ENCODE measurements around the gene MMP28.
A peak's percentile ranks its signal among the peaks of the same experiment; 100 is the strongest.

Gene MMP28

GRCh38 chr17:35795007-35795870 is at the start of gene MMP28:
Gene MMP28 (minus strand): TSS chr17:35795641. CDS start chr17:35795377, 264 bp downstream.
- Histone ChIP-seq H3K9me3 (replicated peaks; ENCODE audit: insufficient read depth, low read length) (no peaks in the 10 kb centered on the region), H2AFZ (ENCODE audit: low read length) (0 out of 2 replicates have a peak within 1 kb of the TSS, but pooled peaks have one; percentile 19), H3K9ac (ENCODE audit: low read length) (no peak within 1 kb of the TSS), H3K79me2 (ENCODE audit: low read length) (no peaks in the 10 kb centered on the region), H3K27me3 (replicated peaks; ENCODE audit: insufficient read depth, low read length) (peaks cover 44% of the 10 kb centered on the region), H3K9me2 (replicated peaks; ENCODE audit: insufficient read depth, low read length) (no peaks in the 10 kb centered on the region), H3K4me3 (ENCODE audit: low read length) (no peak within 1 kb of the TSS), H3K36me3 (replicated peaks; ENCODE audit: insufficient read depth, low read length) (no peaks in the 10 kb centered on the region), H3K4me1 (ENCODE audit: low read length) (no peaks in the 10 kb centered on the region), H3K27ac (ENCODE audit: low read length) (no peak within 1 kb of the TSS), H4K20me1 (ENCODE audit: insufficient read depth, low read length) (no peaks in the 10 kb centered on the region), H3F3A (ENCODE audit: insufficient read depth, low read length) (no peaks in the 10 kb centered on the region), H3K4me2 (ENCODE audit: low read depth, low read length) (peak within 1 kb of the TSS; percentile 37)
- TF ChIP-seq EZH2 (optimal IDR thresholded peaks at IDR 0.05; ENCODE audit: low read depth, low read length) (peak; percentile 72), CTCF (IDR thresholded peaks at IDR 0.05; ENCODE audit: low read length) (no peak)
- DNase-seq = no peak

- no peak for TF ChIP-seq CTCF (IDR thresholded peaks at IDR 0.05; ENCODE audit: low read length)
- no peak for TF ChIP-seq EZH2phosphoT487 (IDR thresholded peaks at IDR 0.05; ENCODE audit: low read length)
- no peak for TF ChIP-seq EZH2 (optimal IDR thresholded peaks at IDR 0.05; ENCODE audit: low read depth, low read length)
- Histone ChIP-seq H3K27ac (ENCODE audit: low read length) (no peak overlapping the region), H4K20me1 (ENCODE audit: insufficient read depth, low read length) (peaks cover 3% of the 10 kb centered on the region; the same call in 1 of the 2 replicates), H2AFZ (ENCODE audit: low read length) (no peak overlapping the region), H3K4me1 (ENCODE audit: low read length) (no peaks in the 10 kb centered on the region), H3K36me3 (replicated peaks; ENCODE audit: insufficient read depth, low read length) (peaks cover 22% of the 10 kb centered on the region), H3K27me3 (replicated peaks; ENCODE audit: insufficient read depth, low read length) (no peaks in the 10 kb centered on the region), H3F3A (ENCODE audit: insufficient read depth, low read length) (peaks cover 4% of the 10 kb centered on the region; the same call in 1 of the 2 replicates), H3K4me2 (ENCODE audit: low read depth, low read length) (no peak overlapping the region), H3K9me3 (replicated peaks; ENCODE audit: insufficient read depth, low read length) (no peaks in the 10 kb centered on the region), H3K9ac (ENCODE audit: low read length) (no peak overlapping the region), H3K9me2 (replicated peaks; ENCODE audit: insufficient read depth, low read length) (no peaks in the 10 kb centered on the region), H3K4me3 (ENCODE audit: low read length) (no peak overlapping the region), H3K79me2 (ENCODE audit: low read length) (peaks cover 8% of the 10 kb centered on the region; the same call in 1 of the 2 replicates)
- DNase-seq = no peak
These were observed 49.1 kb upstream of the MMP28 start for GRCh38 chr17:35844547-35844946.

- Histone ChIP-seq H3K36me3 (replicated peaks; ENCODE audit: insufficient read depth, low read length) (peaks cover 22% of the 10 kb centered on the region), H3K9me2 (replicated peaks; ENCODE audit: insufficient read depth, low read length) (no peaks in the 10 kb centered on the region)
- DNase-seq = no peak
These were observed 48.3 kb upstream of the MMP28 start for GRCh38 chr17:35843698-35844097.

More at GRCh38 chr17:35843698-35844097, 48.3 kb upstream of the MMP28 start:
- peaks cover 8% of the 10 kb centered on the region; the same call in 1 of the 2 replicates for H3K79me2 ChIP-seq (ENCODE audit: low read length)
- no peak overlapping the region for H3K27ac ChIP-seq (ENCODE audit: low read length)
- H3K4me2 ChIP-seq (ENCODE audit: low read depth, low read length) = no peak overlapping the region
- no peak overlapping the region for H2AFZ ChIP-seq (ENCODE audit: low read length)
- H3K9ac ChIP-seq (ENCODE audit: low read length) = no peak overlapping the region
- H3K4me3 ChIP-seq (ENCODE audit: low read length) = no peak overlapping the region
- no peaks in the 10 kb centered on the region for H3K4me1 ChIP-seq (ENCODE audit: low read length)
- H3F3A ChIP-seq (ENCODE audit: insufficient read depth, low read length) = peaks cover 4% of the 10 kb centered on the region; the same call in 1 of the 2 replicates
- H4K20me1 ChIP-seq (ENCODE audit: insufficient read depth, low read length) = peaks cover 3% of the 10 kb centered on the region; the same call in 1 of the 2 replicates
- H3K9me3 ChIP-seq (replicated peaks; ENCODE audit: insufficient read depth, low read length) = no peaks in the 10 kb centered on the region
- H3K27me3 ChIP-seq (replicated peaks; ENCODE audit: insufficient read depth, low read length) = no peaks in the 10 kb centered on the region
- TF ChIP-seq CTCF (IDR thresholded peaks at IDR 0.05; ENCODE audit: low read length) (no peak), EZH2 (optimal IDR thresholded peaks at IDR 0.05; ENCODE audit: low read depth, low read length) (no peak), EZH2phosphoT487 (IDR thresholded peaks at IDR 0.05; ENCODE audit: low read length) (no peak)
